SK-N-SH (cell line): ENCODE results near the gene ATXN7L3. TPM values are rescaled to one million over a fixed set of nuclear protein-coding genes. Genes with fewer than 3 reads are reported as not detected.

ENCODE experiments used
- CTCF ChIA-PET: fragments of 300-600, 350-600 bp; formaldehyde crosslinking; extraction: SDS; loops from one replicate; lab custom pipeline; 2021; lab: Yijun Ruan, JAX
- POLR2A ChIA-PET: fragments of 350-600 bp; sonication (Branson Sonifier 250); formaldehyde crosslinking; extraction: SDS; loops from one replicate; lab custom pipeline; 2020; ENCODE audit warnings: antibody characterized with exemption, inconsistent platforms; lab: Yijun Ruan, JAX
- DNase-seq: peaks from one replicate; pipeline ENCODE4 v3.0.0; 2012
- H2AFZ ChIP-seq: fragments of 200-600 bp; sonication (generic); 2 replicates; pipeline ENCODE4 v1.8.1; 2016; ENCODE audit warnings: antibody characterized with exemption, mild to moderate bottlenecking, low read depth
- H3F3A ChIP-seq: fragments of 200-600 bp; sonication (generic); replicated peaks from 2 replicates; pipeline ENCODE3; 2016; ENCODE audit warnings: antibody characterized with exemption, mild to moderate bottlenecking; ENCODE audit not compliant: insufficient read depth
- H3K27ac ChIP-seq, 2 experiments: fragments of 200-500 bp in 1 of 2; fragments of 200-600 bp in 1 of 2; sonication (Bioruptor generic) in 1 of 2; sonication (generic), shearing (Covaris generic) in 1 of 2; 2 replicates each; pipeline versions ENCODE4 v1.5.1 to v1.6.1; 2014 to 2016; ENCODE audit warnings: low read depth in 2 of 2, inconsistent platforms in 1 of 2, low read length in 1 of 2, mild to moderate bottlenecking in 1 of 2, mixed read lengths in 1 of 2
- H3K27me3 ChIP-seq: fragments of 200-600 bp; sonication (generic), shearing (Covaris generic); 2 replicates; pipeline ENCODE4 v1.6.1; 2016; ENCODE audit warnings: mixed run types; ENCODE audit not compliant: insufficient read depth
- H3K36me3 ChIP-seq, 2 experiments: fragments of 200-500 bp in 1 of 2; fragments of 200-600 bp in 1 of 2; sonication (Bioruptor generic) in 1 of 2; sonication (generic) in 1 of 2; replicated peaks in 1 of 2; 2 replicates each; pipeline versions ENCODE3 to v1.5.1; 2014 to 2016; ENCODE audit warnings: low read length in 1 of 2, mild to moderate bottlenecking in 1 of 2; ENCODE audit not compliant: insufficient read depth in 2 of 2, control insufficient read depth in 1 of 2
- H3K4me1 ChIP-seq, 2 experiments: fragments of 200-500 bp in 1 of 2; fragments of 200-600 bp in 1 of 2; sonication (Bioruptor generic) in 1 of 2; sonication (generic), shearing (Covaris generic) in 1 of 2; 2 replicates each; pipeline versions ENCODE4 v1.5.1 to v1.6.1; 2014 to 2016; ENCODE audit warnings: low read depth in 1 of 2, low read length in 1 of 2, mixed run types in 1 of 2; ENCODE audit not compliant: insufficient read depth in 2 of 2, control insufficient read depth in 1 of 2
- H3K4me2 ChIP-seq: fragments of 200-600 bp; sonication (generic), shearing (Covaris generic); 2 replicates; pipeline ENCODE4 v1.6.1; 2017; ENCODE audit warnings: mixed run types
- H3K4me3 ChIP-seq, 2 experiments: fragments of 200-500 bp in 1 of 2; fragments of 200-600 bp in 1 of 2; sonication (Bioruptor generic) in 1 of 2; sonication (generic), shearing (Covaris generic) in 1 of 2; 2 replicates each; pipeline versions ENCODE4 v1.5.1 to v1.8.1; 2014 to 2016; ENCODE audit warnings: low read depth in 2 of 2, inconsistent platforms in 1 of 2, low read length in 1 of 2, mild to moderate bottlenecking in 1 of 2, mixed read lengths in 1 of 2, moderate library complexity in 1 of 2
- H3K79me2 ChIP-seq: fragments of 200-600 bp; sonication (generic); 2 replicates; pipeline ENCODE4 v1.8.1; 2017; ENCODE audit warnings: mild to moderate bottlenecking; ENCODE audit not compliant: insufficient read depth
- H3K9ac ChIP-seq: fragments of 200-600 bp; sonication (generic); 2 replicates; pipeline ENCODE4 v1.6.1; 2017; ENCODE audit warnings: mixed run types
- H3K9me2 ChIP-seq: fragments of 200-600 bp; sonication (generic); 2 replicates; pipeline ENCODE4 v1.6.1; 2017; ENCODE audit warnings: mixed run types
- H3K9me3 ChIP-seq: fragments of 200-600 bp; sonication (generic); 2 replicates; pipeline ENCODE4 v1.6.1; 2017; ENCODE audit warnings: mixed run types, mild to moderate bottlenecking, moderate library complexity
- H4K20me1 ChIP-seq: fragments of 200-600 bp; sonication (generic); 2 replicates; pipeline ENCODE4 v1.6.1; 2017; ENCODE audit warnings: mild to moderate bottlenecking, mixed run types; ENCODE audit not compliant: insufficient read depth
- CHD2 ChIP-seq: fragments of 150-350 bp; IDR thresholded peaks from 2 replicates; pipeline ENCODE4 v1.6.1; 2018; ENCODE audit warnings: low read length; ENCODE audit not compliant: partially characterized antibody
- EZH2phosphoT487 ChIP-seq: fragments of 200-600 bp; sonication (generic); IDR thresholded peaks from 2 replicates; pipeline ENCODE4 v1.6.1; 2017; ENCODE audit warnings: low read depth, mixed run types, mild to moderate bottlenecking, antibody characterized with exemption, moderate library complexity, borderline replicate concordance
- FOXM1 ChIP-seq: IDR thresholded peaks from 2 replicates; pipeline ENCODE4 v1.4.0; 2012; ENCODE audit warnings: low read depth, mild to moderate bottlenecking
- GATA2 ChIP-seq: sonication (generic); formaldehyde crosslinking; IDR thresholded peaks from 2 replicates; pipeline ENCODE4 v1.5.0; 2020; ENCODE audit warnings: mild to moderate bottlenecking, missing genetic modification reagents
- IRF3 ChIP-seq: fragments of 150-350 bp; IDR thresholded peaks from 2 replicates; pipeline ENCODE4 v1.6.1; 2016; ENCODE audit warnings: mild to moderate bottlenecking, low read depth, low read length
- MEF2A ChIP-seq: IDR thresholded peaks from 2 replicates; pipeline ENCODE4 v1.4.0; 2012; ENCODE audit warnings: low read depth, borderline replicate concordance
- PBX3 ChIP-seq: IDR thresholded peaks from 2 replicates; pipeline ENCODE4; 2012
- RCOR1 ChIP-seq: fragments of 150-350 bp; IDR thresholded peaks from 2 replicates; pipeline ENCODE4 v1.6.1; 2017; ENCODE audit warnings: antibody characterized with exemption, low read length
- RXRA ChIP-seq: IDR thresholded peaks from 2 replicates; pipeline ENCODE4 v1.4.0; 2012; ENCODE audit warnings: low read depth, mild to moderate bottlenecking, borderline replicate concordance
- SIN3A ChIP-seq: IDR thresholded peaks from 2 replicates; pipeline ENCODE4 v1.6.1; 2012; ENCODE audit warnings: low read depth, mild to moderate bottlenecking, low read length, moderate library complexity, borderline replicate concordance
- SMC3 ChIP-seq: IDR thresholded peaks from 2 replicates; pipeline ENCODE4 v1.6.1; 2012; ENCODE audit warnings: low read depth, low read length, improper control_type of control experiment
- TAF1 ChIP-seq: IDR thresholded peaks from 2 replicates; pipeline ENCODE4 v1.6.1; 2012; ENCODE audit warnings: low read depth, mild to moderate bottlenecking, low read length, moderate library complexity, borderline replicate concordance
- TCF12 ChIP-seq: IDR thresholded peaks from 2 replicates; pipeline ENCODE4 v1.4.0; 2012
- TEAD4 ChIP-seq: IDR thresholded peaks from 2 replicates; pipeline ENCODE4 v1.4.0; 2012; ENCODE audit warnings: mild to moderate bottlenecking, borderline replicate concordance; ENCODE audit not compliant: insufficient read depth
- USF1 ChIP-seq: IDR thresholded peaks from 2 replicates; pipeline ENCODE4 v1.4.0; 2012; ENCODE audit warnings: low read depth, borderline replicate concordance
- WGBS: methylation state at CpG from one replicate; pipeline ENCODE4 v1.1.6; 2017; ENCODE audit warnings: low lambda C conversion rate; 5-methylcytosine and 5-hydroxymethylcytosine counted together
- polyA plus RNA-seq, 3 experiments: library from polyadenylated mRNA; depleted of rRNA; stranded (reverse); fragments of >200 nt; gene quantifications; 2 replicates each; pipeline ENCODE4 v1.2.3, GENCODE V29; 2012
- TF ChIP-seq, protein P1 (sequence below): IDR thresholded peaks from 2 replicates; pipeline ENCODE4 v1.4.0; 2012; ENCODE audit warnings: low read depth
- TF ChIP-seq, protein P2 (sequence below): fragments of 200-600 bp; sonication (generic); IDR thresholded peaks from 2 replicates; pipeline ENCODE4 v1.6.1; 2017; ENCODE audit warnings: antibody characterized with exemption, mild to moderate bottlenecking, moderate library complexity
- TF ChIP-seq, protein P3 (sequence below): IDR thresholded peaks from 2 replicates; pipeline ENCODE4 v1.4.0; 2012; ENCODE audit warnings: low read depth, borderline replicate concordance

ATXN7L3 gene
- polyA plus RNA-seq, 1 of the 3 experiments (the other 2 are of a cell fraction): 47.7 TPM

DNA sequence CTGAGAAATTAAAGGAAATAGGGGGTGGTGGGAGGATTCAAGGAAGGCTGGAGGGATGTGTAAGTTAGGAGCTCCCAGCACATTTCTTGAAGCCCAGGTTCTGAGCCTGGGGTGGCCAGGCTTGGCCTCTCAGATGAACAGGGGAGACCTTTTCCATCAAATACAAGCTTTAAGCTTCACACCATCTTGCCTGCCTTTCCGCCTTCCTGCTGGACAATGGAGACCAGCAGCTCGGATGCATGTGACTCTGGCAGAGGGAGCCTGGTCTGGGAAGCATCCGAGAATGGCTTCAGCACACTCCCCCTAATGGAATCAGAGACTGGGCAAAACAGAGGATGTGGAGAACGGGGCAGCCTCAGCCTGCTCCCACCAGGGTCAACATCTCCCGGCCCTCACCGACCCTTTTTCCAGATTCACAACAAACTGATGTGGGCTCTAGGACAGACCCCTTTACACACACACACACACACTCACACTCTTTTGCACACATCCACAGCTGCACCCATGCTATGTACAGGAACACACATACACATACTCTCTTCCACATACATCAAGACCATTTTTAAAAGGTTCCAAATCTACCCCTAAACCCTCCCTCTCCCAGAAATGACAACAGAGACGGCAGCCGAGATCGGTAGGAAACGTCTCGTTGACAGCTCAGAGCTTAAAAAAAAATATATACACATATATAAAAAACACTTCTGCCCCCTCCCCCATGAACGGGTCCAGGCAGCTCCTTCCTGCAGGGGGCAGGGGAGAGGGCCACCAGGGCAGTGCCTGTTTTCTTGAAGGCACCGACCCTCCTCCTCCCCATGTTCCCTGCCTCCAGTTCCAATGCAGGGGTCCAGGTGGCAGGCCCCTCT lies 6.5 kb upstream of the ATXN7L3 start:
- ChIA-PET CTCF (interaction anchor here (0.8 to 2.1 kb wide), 10 partner anchors 8 to 169 kb away, joined by 3 to 9 read pairs (median 4); no protein-coding TSS in a partner anchor), POLR2A (no interaction called here)
- Histone ChIP-seq H3K9ac (no peak overlapping the region), H3K4me1 (peaks cover 7 to 12% of the 10 kb centered on the region in 2 experiments; a peak in 3 of 4 replicates), H3K4me3 (no peak overlapping the region), H3K9me3 (no peaks in the 10 kb centered on the region), H2AFZ (no peak overlapping the region), H3F3A (peaks cover 42% of the 10 kb centered on the region), H4K20me1 (no peaks in the 10 kb centered on the region; the same call in 1 of the 2 replicates), H3K4me2 (no peak overlapping the region), H3K79me2 (no peaks in the 10 kb centered on the region), H3K27me3 (no peaks in the 10 kb centered on the region), H3K9me2 (no peaks in the 10 kb centered on the region), H3K36me3 (peaks cover 27 to 41% of the 10 kb centered on the region in 2 experiments), H3K27ac (no peak overlapping the region)
- TF ChIP-seq USF1 (no peak), IRF3 (no peak), EZH2phosphoT487 (no peak), TCF12 (no peak), CHD2 (no peak), RXRA (no peak)
- TF ChIP-seq, protein P1, sequence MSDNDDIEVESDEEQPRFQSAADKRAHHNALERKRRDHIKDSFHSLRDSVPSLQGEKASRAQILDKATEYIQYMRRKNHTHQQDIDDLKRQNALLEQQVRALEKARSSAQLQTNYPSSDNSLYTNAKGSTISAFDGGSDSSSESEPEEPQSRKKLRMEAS: no peak
- TF ChIP-seq, protein P2, sequence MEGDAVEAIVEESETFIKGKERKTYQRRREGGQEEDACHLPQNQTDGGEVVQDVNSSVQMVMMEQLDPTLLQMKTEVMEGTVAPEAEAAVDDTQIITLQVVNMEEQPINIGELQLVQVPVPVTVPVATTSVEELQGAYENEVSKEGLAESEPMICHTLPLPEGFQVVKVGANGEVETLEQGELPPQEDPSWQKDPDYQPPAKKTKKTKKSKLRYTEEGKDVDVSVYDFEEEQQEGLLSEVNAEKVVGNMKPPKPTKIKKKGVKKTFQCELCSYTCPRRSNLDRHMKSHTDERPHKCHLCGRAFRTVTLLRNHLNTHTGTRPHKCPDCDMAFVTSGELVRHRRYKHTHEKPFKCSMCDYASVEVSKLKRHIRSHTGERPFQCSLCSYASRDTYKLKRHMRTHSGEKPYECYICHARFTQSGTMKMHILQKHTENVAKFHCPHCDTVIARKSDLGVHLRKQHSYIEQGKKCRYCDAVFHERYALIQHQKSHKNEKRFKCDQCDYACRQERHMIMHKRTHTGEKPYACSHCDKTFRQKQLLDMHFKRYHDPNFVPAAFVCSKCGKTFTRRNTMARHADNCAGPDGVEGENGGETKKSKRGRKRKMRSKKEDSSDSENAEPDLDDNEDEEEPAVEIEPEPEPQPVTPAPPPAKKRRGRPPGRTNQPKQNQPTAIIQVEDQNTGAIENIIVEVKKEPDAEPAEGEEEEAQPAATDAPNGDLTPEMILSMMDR: peak; percentile 39
- DNase-seq: no peak
- 77% methylated on average over 9 of the region's 13 CpGs for WGBS

- no peaks in the 10 kb centered on the region for H3K9me2 ChIP-seq
- no peak for DNase-seq
- H3K4me3 ChIP-seq: no peak overlapping the region
- H3K4me2 ChIP-seq: peak overlapping the region; percentile 4; the same call in 1 of the 2 replicates
- no peak overlapping the region for H2AFZ ChIP-seq
- WGBS: 58% methylated on average over 5 of the region's 5 CpGs
- no peaks in the 10 kb centered on the region; the same call in 1 of the 2 replicates for H4K20me1 ChIP-seq
- no peaks in the 10 kb centered on the region for H3K79me2 ChIP-seq
- peak overlapping the region in 1 of 2 experiments; percentile 23; a peak in 2 of 4 replicates for H3K27ac ChIP-seq
- H3K9ac ChIP-seq: no peak overlapping the region
- ChIA-PET CTCF (interaction anchor here (1.0 to 6.6 kb wide), 12 partner anchors 8 to 166 kb away, joined by 3 to 61 read pairs (median 5); partner anchors contain the start of genes GRN and UBTF), POLR2A (interaction anchor here (1.0 to 2.6 kb wide), 3 partner anchors 13 to 17 kb away, joined by 3 to 9 read pairs (median 4); no protein-coding TSS in a partner anchor)
- peaks cover 42% of the 10 kb centered on the region for H3F3A ChIP-seq
- peaks cover 12% of the 10 kb centered on the region in 2 experiments for H3K4me1 ChIP-seq
- no peaks in the 10 kb centered on the region for H3K27me3 ChIP-seq
- no peaks in the 10 kb centered on the region for H3K9me3 ChIP-seq
- peaks cover 18 to 26% of the 10 kb centered on the region in 2 experiments for H3K36me3 ChIP-seq
- TF ChIP-seq GATA2 (CRISPR knock-in tag) (no peak), TAF1 (no peak), TEAD4 (no peak), PBX3 (0 out of 2 replicates have a peak, but pooled peaks have one; percentile 17), RCOR1 (no peak), FOXM1 (no peak), SMC3 (no peak), MEF2A (no peak), SIN3A (no peak)
- TF ChIP-seq, protein P3, sequence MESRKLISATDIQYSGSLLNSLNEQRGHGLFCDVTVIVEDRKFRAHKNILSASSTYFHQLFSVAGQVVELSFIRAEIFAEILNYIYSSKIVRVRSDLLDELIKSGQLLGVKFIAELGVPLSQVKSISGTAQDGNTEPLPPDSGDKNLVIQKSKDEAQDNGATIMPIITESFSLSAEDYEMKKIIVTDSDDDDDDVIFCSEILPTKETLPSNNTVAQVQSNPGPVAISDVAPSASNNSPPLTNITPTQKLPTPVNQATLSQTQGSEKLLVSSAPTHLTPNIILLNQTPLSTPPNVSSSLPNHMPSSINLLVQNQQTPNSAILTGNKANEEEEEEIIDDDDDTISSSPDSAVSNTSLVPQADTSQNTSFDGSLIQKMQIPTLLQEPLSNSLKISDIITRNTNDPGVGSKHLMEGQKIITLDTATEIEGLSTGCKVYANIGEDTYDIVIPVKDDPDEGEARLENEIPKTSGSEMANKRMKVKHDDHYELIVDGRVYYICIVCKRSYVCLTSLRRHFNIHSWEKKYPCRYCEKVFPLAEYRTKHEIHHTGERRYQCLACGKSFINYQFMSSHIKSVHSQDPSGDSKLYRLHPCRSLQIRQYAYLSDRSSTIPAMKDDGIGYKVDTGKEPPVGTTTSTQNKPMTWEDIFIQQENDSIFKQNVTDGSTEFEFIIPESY: no peak
Observed at GRCh38 chr17:44204441-44204882, 4.8 kb upstream of the ATXN7L3 start.
